GM12878 (cell line): Measurements from ENCODE around the gene DNAJC27. TPM values are rescaled to one million over a fixed set of nuclear protein-coding genes. Genes with fewer than 3 reads are reported as not detected.

Source experiments
- ATAC-seq: fragments of 200-7000 bp; cut with Tn5 transposase; 3 replicates; pipeline ENCODE4 v1.9.1; 2020; ENCODE audit warnings: mild to moderate bottlenecking, moderate library complexity
- BruUV-seq: library from RNA; stranded (reverse); fragments of 400-500 nt; replicated peaks from 2 replicates; lab custom pipeline; 2021; lab: Mats Ljungman, UMichigan
- CTCF ChIA-PET: fragments of 300-600 bp; sonication (Branson Sonifier 250); formaldehyde crosslinking; extraction: SDS; loops from one replicate; lab custom pipeline; 2021; ENCODE audit warnings: inconsistent platforms; lab: Yijun Ruan, JAX
- POLR2A ChIA-PET: fragments of 350-600 bp; formaldehyde crosslinking; extraction: SDS; loops from one replicate; lab custom pipeline; 2021; ENCODE audit warnings: inconsistent platforms; lab: Charles Lee
- RAD21 ChIA-PET: fragments of 300-600 bp; sonication (Branson Sonifier 250); formaldehyde crosslinking; loops from one replicate; lab custom pipeline; 2023; ENCODE audit warnings: antibody characterized with exemption; ENCODE audit not compliant: unreplicated experiment; lab: Charles Lee
- SMC1A ChIA-PET: fragments of 300-600 bp; sonication (Branson Sonifier 250); formaldehyde crosslinking; loops from one replicate; lab custom pipeline; 2023; ENCODE audit not compliant: unreplicated experiment, uncharacterized antibody; lab: Charles Lee
- DNase-seq: peaks from one replicate; pipeline ENCODE4 v3.0.0-alpha.2; 2011; ENCODE audit warnings: low read depth, low spot score
- FAIRE-seq: peaks from 3 replicates; lab custom pipeline; 2011; peaks lifted over from hg19 to GRCh38; lab: Jason Lieb, UNC
- H2AFZ ChIP-seq: 2 replicates; pipeline ENCODE4 v1.6.0; 2011; ENCODE audit warnings: low read depth, low read length, control low read depth; ENCODE audit not compliant: control insufficient read depth
- H3K27ac ChIP-seq: 2 replicates; pipeline ENCODE4 v1.5.1; 2011; ENCODE audit warnings: control low read depth; ENCODE audit not compliant: control insufficient read depth, insufficient read depth
- H3K27me3 ChIP-seq, 2 experiments: replicated peaks in 1 of 2; 2 replicates each; pipeline versions ENCODE4 v1.6.0 to v1.6.1; 2011; ENCODE audit warnings: low read length in 1 of 2; ENCODE audit not compliant: control insufficient read depth in 2 of 2, insufficient read depth in 2 of 2
- H3K36me3 ChIP-seq, 2 experiments: 2 replicates each; pipeline ENCODE4 v1.5.1; 2011; ENCODE audit warnings: low read length in 1 of 2; ENCODE audit not compliant: control insufficient read depth in 2 of 2, insufficient read depth in 2 of 2
- H3K4me1 ChIP-seq: 2 replicates; pipeline ENCODE4 v1.6.1; 2011; ENCODE audit warnings: mild to moderate bottlenecking, low read length, moderate library complexity, mixed read lengths; ENCODE audit not compliant: control insufficient read depth, insufficient read depth
- H3K4me2 ChIP-seq: 2 replicates; pipeline ENCODE4 v1.6.0; 2011; ENCODE audit warnings: control low read depth; ENCODE audit not compliant: control insufficient read depth, insufficient read depth
- H3K4me3 ChIP-seq: fragments of 200-600 bp; sonication (generic); 2 replicates; pipeline ENCODE4 v1.5.1; 2016
- H3K79me2 ChIP-seq: 2 replicates; pipeline ENCODE4 v1.6.0; 2011; ENCODE audit warnings: low read length; ENCODE audit not compliant: control insufficient read depth, insufficient read depth
- H3K9ac ChIP-seq: 2 replicates; pipeline ENCODE4 v1.8.0; 2011; ENCODE audit warnings: low read length, control low read depth, mixed read lengths; ENCODE audit not compliant: control insufficient read depth, insufficient read depth
- H3K9me3 ChIP-seq: replicated peaks from 3 replicates; pipeline ENCODE4 v1.5.1; 2011; ENCODE audit warnings: mild to moderate bottlenecking, low read length; ENCODE audit not compliant: control insufficient read depth, insufficient read depth
- H4K20me1 ChIP-seq: 2 replicates; pipeline ENCODE4 v1.6.0; 2011; ENCODE audit not compliant: control insufficient read depth, insufficient read depth
- BHLHE40 ChIP-seq, 2 experiments: fragments of 450-650 bp in 1 of 2; IDR thresholded peaks; 2 replicates each; pipeline ENCODE4 v1.6.1; 2011 to 2017; ENCODE audit warnings: low read depth in 2 of 2, borderline replicate concordance in 1 of 2, improper control_type of control experiment in 1 of 2, low read length in 1 of 2, mild to moderate bottlenecking in 1 of 2
- CBX5 ChIP-seq: sonication (generic); IDR thresholded peaks from 2 replicates; pipeline ENCODE4 v1.6.1; 2016; ENCODE audit warnings: low read depth, moderate library complexity, mild to moderate bottlenecking, inconsistent platforms
- EZH2 ChIP-seq: IDR thresholded peaks from 2 replicates; pipeline ENCODE4 v1.6.1; 2012; ENCODE audit warnings: low read depth, mild to moderate bottlenecking, control low read depth, inconsistent platforms, low read length, borderline replicate concordance; ENCODE audit not compliant: control insufficient read depth
- MLLT1 ChIP-seq: fragments of 450-650 bp; IDR thresholded peaks from 2 replicates; pipeline ENCODE4 v1.6.1; 2016; ENCODE audit warnings: mild to moderate bottlenecking
- RAD21 ChIP-seq: IDR thresholded peaks from 2 replicates; pipeline ENCODE4 v1.6.1; 2011; ENCODE audit warnings: mild to moderate bottlenecking, low read depth, low read length, moderate library complexity; ENCODE audit not compliant: insufficient read depth
- SMC3 ChIP-seq: IDR thresholded peaks from 2 replicates; pipeline ENCODE4 v1.6.1; 2011; ENCODE audit warnings: low read length, improper control_type of control experiment, borderline replicate concordance
- YY1 ChIP-seq: IDR thresholded peaks from 2 replicates; pipeline ENCODE4 v1.6.1; 2011; ENCODE audit warnings: low read depth, mild to moderate bottlenecking, low read length
- ZBED1 ChIP-seq: IDR thresholded peaks from 2 replicates; pipeline ENCODE4 v1.6.1; 2016; ENCODE audit warnings: borderline replicate concordance
- ZNF217 ChIP-seq: fragments of 450-650 bp; IDR thresholded peaks from 2 replicates; pipeline ENCODE4 v1.6.1; 2017; ENCODE audit warnings: antibody characterized with exemption, mild to moderate bottlenecking
- WGBS: methylation state at CpG from one replicate; pipeline ENCODE4 v1.1.6; 2016; ENCODE audit warnings: low lambda C conversion rate; ENCODE audit not compliant: insufficient replicate concordance, insufficient coverage; ENCODE audit errors: missing lambda C conversion rate; 5-methylcytosine and 5-hydroxymethylcytosine counted together
- in situ Hi-C: fragments of 300-500 bp; cut with MboI; formaldehyde crosslinking; loops from 9 replicates; pipeline ENCODE4 v1.14.3; 2018; ENCODE audit warnings: mixed read lengths
- intact Hi-C: fragments of 100-400 bp; cut with micrococcal nuclease; formaldehyde crosslinking; loops from one replicate; pipeline ENCODE4 v1.14.2; 2022; ENCODE audit not compliant: unreplicated experiment
- polyA plus RNA-seq, 11 experiments: library from polyadenylated mRNA; depleted of rRNA in 4 of 11; unstranded in 6 of 11; stranded (reverse) in 5 of 11; fragments of >200 nt; fragmentation: Nextera tagmentation in 4 of 11; fragmentation: Illumina TruSeq in 1 of 11; extraction: Ambion mirVana in 4 of 11; extraction: Trizol in 1 of 11; gene quantifications; 1 replicate in 1 of 11; 2 replicates in 10 of 11; pipeline versions ENCODE4 v1.2.1 to v1.2.3, GENCODE V29; 2011 to 2016; ENCODE audit warnings: inconsistent platforms in 2 of 11, missing spikeins in 2 of 11, low read depth in 1 of 11
- total RNA-seq, 4 experiments: library from RNA; depleted of rRNA in 3 of 4; stranded (reverse); fragments of >200 nt in 3 of 4; fragmentation: Illumina TruSeq in 1 of 4; extraction: Trizol in 1 of 4; gene quantifications; 2 replicates each; pipeline versions ENCODE4 v1.2.1 to v1.2.3, GENCODE V29; 2013 to 2021
- TF ChIP-seq, protein P1 (sequence below): fragments of 450-650 bp; IDR thresholded peaks from 2 replicates; pipeline ENCODE4 v1.6.1; 2018; ENCODE audit warnings: borderline replicate concordance, mild to moderate bottlenecking; ENCODE audit not compliant: partially characterized antibody
- TF ChIP-seq, protein P2 (sequence below): fragments of 450-650 bp; IDR thresholded peaks from 2 replicates; pipeline ENCODE4 v1.6.1; 2017; ENCODE audit warnings: mild to moderate bottlenecking, moderate library complexity

DNAJC27 gene
- total and polyA plus RNA-seq, 10 of the 15 experiments (the other 5 are each of a cell fraction or from before 2014, with no cell fraction given) = 0.95 to 9.6 (median 3.7) TPM

- TF ChIP-seq, protein P1, sequence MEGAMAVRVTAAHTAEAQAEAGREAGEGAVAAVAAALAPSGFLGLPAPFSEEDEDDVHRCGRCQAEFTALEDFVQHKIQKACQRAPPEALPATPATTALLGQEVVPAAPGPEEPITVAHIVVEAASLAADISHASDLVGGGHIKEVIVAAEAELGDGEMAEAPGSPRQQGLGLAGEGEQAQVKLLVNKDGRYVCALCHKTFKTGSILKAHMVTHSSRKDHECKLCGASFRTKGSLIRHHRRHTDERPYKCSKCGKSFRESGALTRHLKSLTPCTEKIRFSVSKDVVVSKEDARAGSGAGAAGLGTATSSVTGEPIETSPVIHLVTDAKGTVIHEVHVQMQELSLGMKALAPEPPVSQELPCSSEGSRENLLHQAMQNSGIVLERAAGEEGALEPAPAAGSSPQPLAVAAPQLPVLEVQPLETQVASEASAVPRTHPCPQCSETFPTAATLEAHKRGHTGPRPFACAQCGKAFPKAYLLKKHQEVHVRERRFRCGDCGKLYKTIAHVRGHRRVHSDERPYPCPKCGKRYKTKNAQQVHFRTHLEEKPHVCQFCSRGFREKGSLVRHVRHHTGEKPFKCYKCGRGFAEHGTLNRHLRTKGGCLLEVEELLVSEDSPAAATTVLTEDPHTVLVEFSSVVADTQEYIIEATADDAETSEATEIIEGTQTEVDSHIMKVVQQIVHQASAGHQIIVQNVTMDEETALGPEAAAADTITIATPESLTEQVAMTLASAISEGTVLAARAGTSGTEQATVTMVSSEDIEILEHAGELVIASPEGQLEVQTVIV = no peak
- no peak for TF ChIP-seq ZNF217
These were observed 2.1 kb upstream of the DNAJC27 start (continued) for GRCh38 chr2:24973812-24974211.

DNA sequence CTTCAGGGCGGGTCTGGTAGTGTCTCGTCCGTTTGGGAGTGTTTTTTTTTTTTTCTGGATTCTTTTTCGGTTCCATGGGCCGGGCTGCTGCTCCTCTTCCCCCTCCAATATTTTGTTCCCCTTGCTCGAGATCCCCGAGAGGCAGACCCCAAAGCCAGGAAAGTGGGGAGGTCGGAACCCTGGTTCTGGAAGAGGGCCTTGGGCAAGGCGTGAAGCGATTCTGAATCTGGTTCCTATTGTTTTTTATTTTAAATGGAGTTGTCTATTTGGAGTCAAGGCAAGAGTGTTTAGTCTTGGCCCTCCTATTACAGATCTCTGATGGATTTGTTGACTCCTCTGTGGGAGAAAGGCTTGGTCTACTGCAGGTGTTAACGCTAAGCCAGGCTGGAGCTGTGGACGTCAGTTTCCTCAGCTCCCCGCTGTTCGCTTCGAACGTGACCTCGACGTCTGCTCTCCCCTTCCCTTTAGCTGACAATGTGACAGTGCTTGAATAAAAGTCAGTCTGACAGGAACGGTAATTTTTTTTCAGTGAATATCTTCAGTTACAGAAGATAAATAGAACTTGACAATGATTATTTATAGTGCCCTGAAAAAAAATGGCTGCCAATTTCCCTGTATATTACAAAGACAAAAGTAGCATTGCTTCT, 683 bp upstream of the DNAJC27 start:
- intact Hi-C loops = loop anchor here (5.0 to 10.0 kb wide), 2 partner anchors 560 to 592 kb away; no protein-coding TSS in a partner anchor
- TF ChIP-seq RAD21 = no peak
- TF ChIP-seq, protein P2, sequence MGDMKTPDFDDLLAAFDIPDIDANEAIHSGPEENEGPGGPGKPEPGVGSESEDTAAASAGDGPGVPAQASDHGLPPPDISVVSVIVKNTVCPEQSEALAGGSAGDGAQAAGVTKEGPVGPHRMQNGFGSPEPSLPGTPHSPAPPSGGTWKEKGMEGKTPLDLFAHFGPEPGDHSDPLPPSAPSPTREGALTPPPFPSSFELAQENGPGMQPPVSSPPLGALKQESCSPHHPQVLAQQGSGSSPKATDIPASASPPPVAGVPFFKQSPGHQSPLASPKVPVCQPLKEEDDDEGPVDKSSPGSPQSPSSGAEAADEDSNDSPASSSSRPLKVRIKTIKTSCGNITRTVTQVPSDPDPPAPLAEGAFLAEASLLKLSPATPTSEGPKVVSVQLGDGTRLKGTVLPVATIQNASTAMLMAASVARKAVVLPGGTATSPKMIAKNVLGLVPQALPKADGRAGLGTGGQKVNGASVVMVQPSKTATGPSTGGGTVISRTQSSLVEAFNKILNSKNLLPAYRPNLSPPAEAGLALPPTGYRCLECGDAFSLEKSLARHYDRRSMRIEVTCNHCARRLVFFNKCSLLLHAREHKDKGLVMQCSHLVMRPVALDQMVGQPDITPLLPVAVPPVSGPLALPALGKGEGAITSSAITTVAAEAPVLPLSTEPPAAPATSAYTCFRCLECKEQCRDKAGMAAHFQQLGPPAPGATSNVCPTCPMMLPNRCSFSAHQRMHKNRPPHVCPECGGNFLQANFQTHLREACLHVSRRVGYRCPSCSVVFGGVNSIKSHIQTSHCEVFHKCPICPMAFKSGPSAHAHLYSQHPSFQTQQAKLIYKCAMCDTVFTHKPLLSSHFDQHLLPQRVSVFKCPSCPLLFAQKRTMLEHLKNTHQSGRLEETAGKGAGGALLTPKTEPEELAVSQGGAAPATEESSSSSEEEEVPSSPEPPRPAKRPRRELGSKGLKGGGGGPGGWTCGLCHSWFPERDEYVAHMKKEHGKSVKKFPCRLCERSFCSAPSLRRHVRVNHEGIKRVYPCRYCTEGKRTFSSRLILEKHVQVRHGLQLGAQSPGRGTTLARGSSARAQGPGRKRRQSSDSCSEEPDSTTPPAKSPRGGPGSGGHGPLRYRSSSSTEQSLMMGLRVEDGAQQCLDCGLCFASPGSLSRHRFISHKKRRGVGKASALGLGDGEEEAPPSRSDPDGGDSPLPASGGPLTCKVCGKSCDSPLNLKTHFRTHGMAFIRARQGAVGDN = peak; percentile 54; the same call in 1 of the 2 replicates
- TF ChIP-seq SMC3 = 0 out of 2 replicates have a peak, but pooled peaks have one; percentile 9
- no peak for TF ChIP-seq EZH2
- TF ChIP-seq CBX5 = 0 out of 2 replicates have a peak, but pooled peaks have one; percentile 7
- peak; percentile 86; the same call in 1 of the 2 replicates for TF ChIP-seq MLLT1
- TF ChIP-seq ZBED1 = 0 out of 2 replicates have a peak, but pooled peaks have one; percentile 52
- peak; percentile 78 for TF ChIP-seq YY1
- TF ChIP-seq BHLHE40 (IDR thresholded peaks at IDR 0.05; ENCODE audit: borderline replicate concordance in 1 of 2, low read depth in 2 of 2, low read length in 1 of 2) = peak; percentile 76 to 86

More for the DNA sequence above, 683 bp upstream of the DNAJC27 start:
- ChIA-PET RAD21 (interaction anchor here (0.5 to 2.1 kb wide), 4 partner anchors 157 to 562 kb away, joined by 3 to 12 read pairs (median 3); no protein-coding TSS in a partner anchor), SMC1A (interaction anchor here (1.3 to 1.8 kb wide), 4 partner anchors 29 to 194 kb away, joined by 3 to 14 read pairs (median 5); no protein-coding TSS in a partner anchor), CTCF (interaction anchor here (0.7 to 8.0 kb wide), 8 partner anchors 9 to 693 kb away, joined by 3 to 174 read pairs (median 4); no protein-coding TSS in a partner anchor), POLR2A (interaction anchor here (0.6 to 0.7 kb wide), 2 partner anchors 180 to 1030 kb away, joined by 3 to 8 read pairs; no protein-coding TSS in a partner anchor)
- Histone ChIP-seq H2AFZ (peak overlapping the region; percentile 68), H3K4me1 (no peaks in the 10 kb centered on the region), H3K27ac (peak overlapping the region; percentile 95), H3K36me3 (no peaks in the 10 kb centered on the region), H3K79me2 (peaks cover 23% of the 10 kb centered on the region), H4K20me1 (no peaks in the 10 kb centered on the region), H3K9me3 (no peaks in the 10 kb centered on the region), H3K27me3 (no peaks in the 10 kb centered on the region), H3K9ac (peak overlapping the region; percentile 93), H3K4me3 (peak overlapping the region; percentile 78), H3K4me2 (peak overlapping the region; percentile 63)
- TSS peak; percentile 97 for BruUV-seq
- FAIRE-seq (no peak), ATAC-seq (peak; percentile 14), DNase-seq (peak; percentile 25)
- in situ Hi-C loops = no loop called here
- 1% methylated on average over 19 of the region's 19 CpGs for WGBS
